Epithelial cell of proximal tubule (primary cell): ENCODE results near the gene NT5C1B. TPM values are rescaled to one million over a fixed set of nuclear protein-coding genes. Genes with fewer than 3 reads are reported as not detected.

Experiments used
- DNase-seq: peaks from one replicate; pipeline ENCODE4 v3.0.0-alpha.2; 2011; ENCODE audit warnings: low read depth
- H3K4me3 ChIP-seq: 2 replicates; pipeline ENCODE4 v1.5.1; 2011; ENCODE audit warnings: low read depth, mild to moderate bottlenecking, low read length
- total RNA-seq: library from RNA; depleted of rRNA; stranded (reverse); fragments of >200 nt; gene quantifications from 2 replicates; pipeline ENCODE4 v1.2.3, GENCODE V29; 2015
- TF ChIP-seq, protein P1 (sequence below): conservative IDR thresholded peaks from 2 replicates; pipeline ENCODE4 v1.5.1; 2012; ENCODE audit warnings: low read depth, mild to moderate bottlenecking, low read length

Gene NT5C1B
- total RNA-seq, 1 donor from 2014 or later: not detected

DNA sequence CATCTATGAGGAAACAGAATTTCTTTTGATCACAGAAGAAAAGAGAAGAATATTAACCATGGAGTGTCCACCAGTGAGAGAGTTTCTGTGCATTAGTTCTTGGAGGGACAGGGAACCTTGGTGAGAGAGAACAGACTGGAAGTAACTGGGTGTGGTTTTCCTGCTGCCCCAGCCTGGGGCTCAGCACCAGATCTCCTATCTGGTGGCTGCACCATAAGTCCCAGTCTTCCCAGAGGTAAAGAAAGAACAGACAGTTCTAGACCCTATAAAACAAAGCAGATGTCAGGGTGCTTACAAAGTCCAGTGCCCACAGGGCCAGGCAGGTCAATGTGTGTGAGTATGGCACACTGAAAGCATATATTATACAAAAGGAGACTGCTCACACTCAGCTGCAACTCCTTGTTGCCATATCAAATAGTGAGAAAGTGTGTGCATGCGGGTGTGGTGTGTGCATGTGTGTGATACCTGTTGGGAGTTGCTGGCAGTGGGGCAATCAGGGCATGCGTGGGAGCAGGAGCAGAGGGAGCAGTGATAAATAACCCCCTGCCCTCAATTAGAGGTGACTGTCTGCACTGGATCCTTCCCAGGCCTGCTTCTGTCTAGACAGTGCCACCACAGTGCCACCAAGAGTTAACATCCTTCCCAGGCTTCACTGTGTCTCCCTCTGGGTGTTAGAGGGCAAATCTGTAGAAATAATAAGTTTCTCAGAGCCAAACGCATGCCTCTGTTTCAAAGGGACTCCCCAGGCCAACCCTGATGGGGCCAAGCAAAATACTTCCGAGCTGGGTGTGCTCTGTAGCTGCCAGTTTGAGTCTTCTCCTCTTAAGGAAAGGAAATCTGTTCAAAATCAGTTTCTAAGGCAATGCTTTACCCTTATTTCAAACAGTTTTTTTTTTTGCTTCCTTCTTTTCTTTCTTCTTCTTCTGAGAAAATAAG lies 74.6 kb downstream of the NT5C1B start:
- H3K4me3 ChIP-seq: no peak overlapping the region
- no peak for DNase-seq
- TF ChIP-seq, protein P1, sequence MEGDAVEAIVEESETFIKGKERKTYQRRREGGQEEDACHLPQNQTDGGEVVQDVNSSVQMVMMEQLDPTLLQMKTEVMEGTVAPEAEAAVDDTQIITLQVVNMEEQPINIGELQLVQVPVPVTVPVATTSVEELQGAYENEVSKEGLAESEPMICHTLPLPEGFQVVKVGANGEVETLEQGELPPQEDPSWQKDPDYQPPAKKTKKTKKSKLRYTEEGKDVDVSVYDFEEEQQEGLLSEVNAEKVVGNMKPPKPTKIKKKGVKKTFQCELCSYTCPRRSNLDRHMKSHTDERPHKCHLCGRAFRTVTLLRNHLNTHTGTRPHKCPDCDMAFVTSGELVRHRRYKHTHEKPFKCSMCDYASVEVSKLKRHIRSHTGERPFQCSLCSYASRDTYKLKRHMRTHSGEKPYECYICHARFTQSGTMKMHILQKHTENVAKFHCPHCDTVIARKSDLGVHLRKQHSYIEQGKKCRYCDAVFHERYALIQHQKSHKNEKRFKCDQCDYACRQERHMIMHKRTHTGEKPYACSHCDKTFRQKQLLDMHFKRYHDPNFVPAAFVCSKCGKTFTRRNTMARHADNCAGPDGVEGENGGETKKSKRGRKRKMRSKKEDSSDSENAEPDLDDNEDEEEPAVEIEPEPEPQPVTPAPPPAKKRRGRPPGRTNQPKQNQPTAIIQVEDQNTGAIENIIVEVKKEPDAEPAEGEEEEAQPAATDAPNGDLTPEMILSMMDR: no peak

Other genes with a start within 250 kb of the NT5C1B start
- 22.6 and 29.9 TPM in 2 replicates for gene RDH14, start 28.9 kb downstream of the NT5C1B start, total RNA-seq